GM21737 (cell line): ENCODE measurements around the gene PODN.

Experiments used
- ATAC-seq: cut with Tn5 transposase; IDR thresholded peaks from one replicate; pipeline ENCODE4 v1.9.1; 2021; ENCODE audit warnings: mild to moderate bottlenecking, moderate library complexity; ENCODE audit not compliant: unreplicated experiment

The PODN gene

DNA sequence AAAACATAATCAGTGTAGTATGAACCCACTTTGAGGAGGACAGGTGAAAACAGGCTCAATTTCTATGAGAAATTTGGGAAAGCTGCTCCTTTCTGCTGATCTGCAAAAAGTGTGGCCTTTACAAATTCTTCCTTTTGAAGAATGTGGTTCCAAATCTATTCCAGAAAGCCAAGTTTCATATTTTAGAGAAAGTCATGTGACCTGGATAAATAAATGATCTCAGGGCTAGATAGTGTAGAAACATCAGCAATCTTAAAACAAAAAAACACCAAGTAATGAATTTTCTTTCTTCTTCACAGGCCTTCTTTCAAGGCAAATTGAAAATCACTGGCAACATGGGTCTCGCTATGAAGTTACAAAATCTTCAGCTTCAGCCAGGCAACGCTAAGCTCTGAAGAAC lies 11.7 kb upstream of the PODN start:
- no peak for ATAC-seq

DNA sequence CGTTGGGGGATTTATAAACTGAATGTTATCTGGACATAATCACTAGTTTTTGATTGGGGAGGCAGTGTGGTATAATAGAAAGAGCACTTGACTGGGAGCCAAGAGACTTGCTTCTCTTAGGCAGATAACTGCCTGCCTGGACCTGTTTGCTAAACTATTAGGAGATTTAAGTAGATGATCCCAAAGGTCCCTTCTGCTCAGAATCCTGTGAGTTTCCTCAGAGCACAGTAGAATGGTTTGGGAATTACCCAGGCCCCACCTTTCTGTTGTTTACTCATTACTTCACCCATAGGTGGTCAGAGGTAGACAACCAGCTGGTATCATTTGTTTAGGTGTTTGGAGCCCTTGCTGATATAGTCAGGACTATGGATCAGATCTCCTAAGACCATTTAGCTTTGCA lies 10.3 kb upstream of the PODN start:
- ATAC-seq = no peak

DNA sequence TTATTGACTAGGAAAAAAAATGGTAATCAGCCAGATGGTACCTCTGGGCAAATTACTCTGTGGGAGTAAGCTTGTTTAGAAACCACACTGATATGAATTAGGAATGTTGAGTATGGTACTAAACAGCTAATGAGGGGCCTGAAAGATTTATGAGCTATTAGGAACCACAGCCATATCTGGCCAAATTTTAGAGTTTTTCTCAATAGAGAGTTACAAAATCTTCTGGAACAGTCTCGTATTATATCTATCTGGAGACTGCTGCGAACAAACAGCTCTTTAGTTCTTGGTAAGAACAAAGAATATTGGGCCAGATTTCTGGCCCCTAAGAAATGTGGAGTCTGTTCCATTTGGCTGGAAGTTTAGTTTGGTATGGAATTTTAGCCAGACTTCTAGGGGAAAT lies 4.9 kb upstream of the PODN start:
- ATAC-seq = no peak

DNA sequence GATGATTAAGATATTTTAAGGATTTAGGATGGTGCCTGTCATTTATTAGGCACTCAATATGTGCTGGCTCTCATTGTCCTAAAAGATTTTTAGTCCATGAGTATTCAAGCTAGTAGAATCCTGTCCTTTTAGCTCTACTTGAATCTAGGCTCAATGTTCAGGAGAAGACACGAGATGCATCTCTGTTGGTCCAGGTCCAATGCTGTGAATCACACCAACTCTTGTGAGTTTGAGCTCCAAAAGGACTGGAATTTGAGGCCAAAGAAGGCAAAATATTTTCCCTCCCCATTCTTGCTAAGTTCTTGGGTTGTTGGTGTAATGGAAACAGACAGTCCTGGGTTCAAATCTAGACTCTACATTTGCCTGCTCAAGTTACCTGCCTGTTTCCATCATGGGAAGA lies 1.4 kb upstream of the PODN start:
- no peak for ATAC-seq

DNA sequence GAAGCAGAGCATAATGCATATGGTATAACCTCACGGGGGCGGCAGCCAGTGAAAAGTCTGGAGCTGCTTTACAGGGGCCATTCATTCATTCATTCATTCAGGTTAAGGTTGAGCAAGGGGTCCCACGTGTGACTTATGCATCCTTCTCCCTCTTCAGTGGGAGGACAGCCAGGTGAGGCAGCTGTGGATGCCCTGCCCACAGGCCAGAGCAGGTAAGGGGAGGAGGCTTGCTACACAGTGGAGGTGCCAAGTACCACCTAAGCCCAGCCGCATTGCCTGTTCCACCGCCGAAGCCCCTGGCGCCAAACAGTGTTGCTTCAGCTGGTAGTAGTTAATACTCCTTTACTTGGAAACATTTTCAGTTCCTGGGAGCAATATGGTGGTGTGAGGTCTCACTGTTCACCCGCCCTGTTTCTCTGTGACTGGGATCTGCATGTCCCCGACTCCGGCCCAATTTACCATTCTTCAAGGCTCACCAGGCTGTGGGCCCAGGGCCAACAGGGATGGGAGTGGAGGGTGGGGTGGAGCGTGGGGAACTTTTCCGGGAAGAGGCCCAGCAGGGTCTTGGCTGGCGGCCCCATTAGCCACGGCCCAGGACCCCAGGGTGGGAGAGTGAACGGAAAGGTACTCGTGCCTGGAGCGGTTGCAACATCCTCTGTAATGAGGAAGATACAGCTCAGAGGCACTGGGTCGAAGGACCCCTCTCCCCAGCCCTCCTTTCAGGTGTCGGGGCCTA lies 722 bp upstream of the PODN start:
- ATAC-seq = no peak

DNA sequence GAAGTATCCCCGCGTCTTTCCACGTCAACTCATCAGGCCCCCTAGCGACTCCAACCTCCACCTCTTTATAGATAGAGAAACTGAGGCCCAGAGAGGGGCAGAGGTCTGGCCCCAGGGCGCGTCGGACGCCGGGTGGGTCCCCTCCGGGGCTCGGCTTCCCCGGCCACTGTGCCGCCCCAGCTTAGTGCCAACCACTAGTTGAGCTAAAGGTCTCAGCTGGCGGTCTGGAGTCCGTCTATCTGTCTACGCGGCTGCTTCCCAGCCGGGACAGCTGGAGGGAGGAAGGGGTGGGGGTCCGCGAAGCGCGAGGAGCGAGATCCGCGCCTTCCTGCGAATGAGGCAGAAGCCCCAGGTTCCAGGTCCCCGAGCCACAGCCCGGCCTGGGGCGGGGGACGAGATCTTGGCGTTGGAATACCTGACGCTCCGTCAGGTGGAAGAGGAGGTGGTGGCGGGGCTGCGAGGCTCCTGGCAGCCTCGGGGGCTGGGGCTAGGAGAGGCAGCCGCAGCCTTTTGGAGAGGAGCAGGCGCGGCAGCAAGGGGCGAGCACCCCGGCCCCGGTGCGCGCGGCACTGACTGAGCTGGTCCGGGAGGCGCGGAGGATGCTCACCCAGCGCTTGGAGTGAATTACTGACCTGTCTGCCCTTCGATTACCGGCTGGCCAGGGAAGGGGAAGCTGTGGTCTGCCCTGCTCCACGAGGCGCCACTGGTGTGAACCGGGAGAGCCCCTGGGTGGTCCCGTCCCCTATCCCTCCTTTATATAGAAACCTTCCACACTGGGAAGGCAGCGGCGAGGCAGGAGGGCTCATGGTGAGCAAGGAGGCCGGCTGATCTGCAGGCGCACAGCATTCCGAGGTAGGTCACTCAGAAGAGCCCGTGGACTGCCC lies 937 bp downstream of the PODN start:
- no peak for ATAC-seq

DNA sequence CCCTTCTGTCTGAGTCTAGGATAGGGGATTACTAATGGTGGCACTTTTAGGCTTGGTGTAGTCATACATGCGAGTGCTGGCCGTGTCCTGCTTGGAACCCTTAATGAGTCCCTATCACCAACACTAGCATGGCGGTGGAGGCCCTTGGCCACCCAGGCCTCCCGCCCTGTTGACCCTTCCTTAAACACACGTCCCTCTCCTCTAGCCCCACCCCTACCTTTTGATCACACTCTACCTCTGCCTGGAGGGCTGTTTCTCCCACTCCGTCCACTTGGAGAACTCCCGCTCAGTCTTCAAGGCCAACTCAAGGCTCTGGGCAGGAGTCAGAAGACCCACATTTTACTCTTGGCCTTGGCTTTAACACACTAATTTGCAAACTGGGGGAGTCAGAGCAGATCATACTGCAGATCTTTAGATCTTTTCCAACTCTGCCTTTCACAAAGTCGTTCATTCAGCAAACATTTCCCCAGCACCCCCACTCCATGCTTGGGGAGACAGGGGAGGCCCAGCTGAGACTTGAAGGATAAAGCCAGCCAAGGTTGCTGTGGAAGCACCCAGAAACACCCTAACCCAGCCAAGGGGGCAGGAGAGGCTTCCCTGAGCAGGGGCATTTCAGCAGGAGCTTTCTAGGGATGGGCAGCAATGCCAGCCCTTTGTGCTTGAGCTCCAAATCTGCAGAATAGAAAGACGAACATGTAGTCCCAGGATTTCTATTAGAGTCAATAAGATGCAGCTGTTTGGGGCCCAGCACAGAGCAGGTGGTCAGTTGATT lies 1.9 kb downstream of the PODN start:
- no peak for ATAC-seq

DNA sequence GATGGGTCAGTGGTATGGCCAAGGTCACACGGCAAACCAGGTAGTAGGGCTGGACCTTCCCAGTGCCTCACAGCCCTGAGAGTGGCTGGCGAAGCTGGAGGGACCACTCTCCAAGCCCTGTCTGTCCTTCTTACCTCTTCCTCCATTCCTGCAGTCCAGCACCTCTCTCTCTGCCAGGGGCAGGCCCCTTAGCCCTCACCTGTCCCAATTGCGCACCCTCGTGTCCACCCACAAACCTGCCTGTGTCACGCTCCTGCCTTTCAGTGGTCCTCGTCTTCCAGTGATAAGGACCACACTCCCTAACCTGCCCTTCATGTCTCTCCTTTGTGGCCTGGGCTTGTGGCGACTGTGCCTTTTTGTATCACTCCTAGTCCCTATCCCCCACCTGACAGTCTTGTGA lies 3.4 kb downstream of the PODN start:
- ATAC-seq = no peak

DNA sequence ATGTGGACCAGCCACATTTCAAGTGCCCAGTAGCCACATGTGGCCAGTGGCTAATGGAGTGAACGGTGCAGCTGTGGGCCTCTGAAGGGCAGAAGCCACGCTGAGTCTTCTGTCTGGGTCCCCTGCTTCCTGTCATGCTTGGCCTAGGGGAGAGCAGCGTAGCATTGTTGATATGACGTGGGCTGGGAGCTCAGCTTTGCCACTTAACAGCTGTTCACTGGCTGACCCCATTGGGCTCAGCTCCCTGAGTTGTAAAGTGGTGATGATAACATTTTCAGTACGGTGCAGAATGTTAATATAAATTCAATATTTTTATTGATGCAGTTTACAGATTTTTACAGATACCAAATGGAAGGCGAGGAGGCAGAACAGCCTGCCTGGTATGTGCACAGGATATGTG lies 4.5 kb downstream of the PODN start:
- no peak for ATAC-seq

DNA sequence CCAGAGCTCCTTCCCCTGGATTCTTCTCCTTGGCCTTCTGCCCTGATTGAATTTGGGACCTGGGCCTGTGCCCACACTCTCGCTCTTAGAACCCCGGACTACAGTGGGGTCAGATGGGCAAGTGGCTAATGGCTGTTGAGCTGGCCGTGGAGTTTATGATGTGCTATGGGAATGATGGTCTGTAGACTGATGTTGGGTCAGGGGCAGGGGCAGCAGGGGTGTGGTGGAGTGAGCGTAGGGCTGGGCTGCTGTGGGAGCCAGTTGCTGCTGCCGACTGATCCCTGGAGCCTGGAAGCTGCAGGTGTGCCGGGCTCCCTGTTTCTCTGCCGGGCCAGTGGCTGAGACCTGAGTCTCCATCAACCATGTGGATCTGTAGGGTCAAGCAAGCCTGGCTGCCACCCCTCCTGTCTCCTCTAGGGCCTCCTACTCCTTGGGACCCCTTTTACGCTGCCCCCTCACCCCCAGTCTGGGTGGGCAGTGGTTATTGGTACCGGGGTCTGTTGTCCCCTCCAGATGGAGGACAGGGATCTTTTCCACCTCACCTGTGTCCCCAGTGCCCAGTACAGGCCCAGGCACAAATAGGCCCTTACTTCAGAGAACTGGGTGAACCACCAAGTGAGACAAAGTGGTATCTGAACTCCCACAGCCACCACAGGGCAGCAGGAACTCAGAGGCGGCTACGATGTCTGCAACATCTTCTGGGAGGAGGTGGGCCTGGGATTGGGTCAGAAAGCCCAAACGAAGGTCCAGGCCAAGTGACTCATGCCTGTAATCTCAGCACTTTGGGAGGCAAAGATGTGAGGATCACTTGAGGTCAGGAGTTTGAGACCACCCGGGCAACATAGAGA lies 5.1 kb downstream of the PODN start:
- no peak for ATAC-seq

DNA sequence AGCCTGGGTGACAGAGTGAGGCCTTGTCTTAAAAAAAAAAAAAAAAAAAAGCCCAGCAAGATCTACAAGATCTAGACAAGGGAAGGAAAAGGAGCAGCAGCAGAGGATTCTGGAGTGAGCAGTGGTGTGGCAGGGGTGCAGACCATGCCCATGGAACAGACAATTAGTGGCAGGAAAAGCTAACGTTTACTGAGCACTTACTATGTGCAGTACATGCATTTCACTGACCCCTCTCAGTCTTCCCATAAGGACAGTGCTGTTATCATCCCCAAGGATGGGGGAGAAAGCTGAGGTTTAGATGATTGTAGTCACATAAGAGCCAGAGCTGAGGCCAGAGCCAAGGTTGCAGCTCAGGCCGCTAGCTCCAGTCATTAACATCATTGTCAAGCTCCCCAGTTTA lies 5.9 kb downstream of the PODN start:
- no peak for ATAC-seq

DNA sequence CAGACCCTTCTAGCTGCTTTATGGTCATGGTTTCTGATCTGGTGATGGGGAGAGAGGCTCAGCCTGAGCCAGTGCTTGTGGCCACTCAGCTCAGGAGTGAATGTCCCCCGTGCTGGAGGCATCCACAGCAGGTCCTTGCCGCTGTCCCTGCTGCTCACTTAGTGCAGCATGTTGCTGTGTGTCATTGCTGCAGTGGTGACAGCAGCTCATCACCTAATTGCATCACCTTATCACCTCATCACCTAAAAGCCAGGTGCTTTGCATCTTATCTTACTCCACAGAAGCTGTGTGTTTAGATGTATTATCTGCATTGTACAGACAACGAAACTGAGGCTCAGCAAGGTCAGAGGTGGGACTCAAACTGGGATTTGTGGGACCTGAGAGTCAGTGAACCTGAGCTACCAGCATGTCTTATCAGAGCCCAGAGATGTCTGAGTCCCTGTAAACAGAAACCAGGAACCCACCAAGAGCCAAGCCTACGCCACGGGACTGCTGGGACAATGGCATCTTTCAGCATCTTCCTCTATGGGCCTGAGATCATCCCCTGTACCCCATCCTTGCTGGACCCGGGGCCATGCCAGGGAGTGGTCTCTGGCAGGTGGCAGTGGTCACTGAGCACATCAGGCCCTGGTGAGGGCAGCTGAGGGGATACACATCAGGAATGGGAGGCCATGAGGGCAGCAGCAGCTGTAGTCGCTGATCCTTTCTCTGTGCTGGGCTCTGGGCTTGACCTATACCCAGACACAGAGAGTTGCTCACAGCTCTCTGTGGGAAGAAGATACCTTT lies 6.5 kb downstream of the PODN start:
- ATAC-seq = no peak

DNA sequence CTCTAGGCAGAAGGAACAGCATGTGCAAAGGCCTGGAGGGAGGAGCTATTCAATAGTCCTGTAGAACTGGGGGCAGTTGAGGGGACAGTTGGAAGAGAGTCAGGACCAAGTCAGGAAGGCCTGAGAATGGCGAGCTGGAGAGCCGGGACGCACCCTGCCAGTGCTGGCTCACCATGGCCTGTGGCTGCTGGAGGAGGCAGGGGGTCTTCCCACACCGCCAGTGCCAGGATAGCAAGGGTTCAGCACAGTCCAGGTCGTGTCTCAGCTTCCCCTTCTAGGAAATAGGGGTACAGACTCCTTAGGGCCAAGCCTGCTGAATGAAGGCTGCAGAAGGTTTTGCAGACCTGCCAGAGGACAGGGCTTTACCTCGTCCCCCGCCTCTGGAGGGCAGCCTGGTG lies 7.3 kb downstream of the PODN start:
- no peak for ATAC-seq

DNA sequence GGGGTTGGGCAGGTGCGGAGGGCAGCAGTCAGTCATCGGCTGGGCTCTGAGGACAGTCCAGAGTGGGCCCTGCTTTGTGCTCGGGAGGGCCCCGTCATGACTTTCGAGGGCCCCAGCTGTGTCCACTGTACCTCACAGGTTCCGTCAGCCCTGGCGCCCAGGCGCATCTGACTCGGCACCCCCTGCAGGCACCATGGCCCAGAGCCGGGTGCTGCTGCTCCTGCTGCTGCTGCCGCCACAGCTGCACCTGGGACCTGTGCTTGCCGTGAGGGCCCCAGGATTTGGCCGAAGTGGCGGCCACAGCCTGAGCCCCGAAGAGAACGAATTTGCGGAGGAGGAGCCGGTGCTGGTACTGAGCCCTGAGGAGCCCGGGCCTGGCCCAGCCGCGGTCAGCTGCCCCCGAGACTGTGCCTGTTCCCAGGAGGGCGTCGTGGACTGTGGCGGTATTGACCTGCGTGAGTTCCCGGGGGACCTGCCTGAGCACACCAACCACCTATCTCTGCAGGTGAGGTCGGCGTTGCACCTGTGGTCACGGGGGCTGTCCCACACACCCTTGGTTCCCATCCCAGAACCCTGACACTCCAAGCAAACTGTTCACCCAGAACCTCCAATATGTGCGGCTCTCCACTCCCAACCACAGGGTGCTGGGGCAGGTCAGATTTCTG lies 7.8 kb downstream of the PODN start:
- ATAC-seq = no peak

DNA sequence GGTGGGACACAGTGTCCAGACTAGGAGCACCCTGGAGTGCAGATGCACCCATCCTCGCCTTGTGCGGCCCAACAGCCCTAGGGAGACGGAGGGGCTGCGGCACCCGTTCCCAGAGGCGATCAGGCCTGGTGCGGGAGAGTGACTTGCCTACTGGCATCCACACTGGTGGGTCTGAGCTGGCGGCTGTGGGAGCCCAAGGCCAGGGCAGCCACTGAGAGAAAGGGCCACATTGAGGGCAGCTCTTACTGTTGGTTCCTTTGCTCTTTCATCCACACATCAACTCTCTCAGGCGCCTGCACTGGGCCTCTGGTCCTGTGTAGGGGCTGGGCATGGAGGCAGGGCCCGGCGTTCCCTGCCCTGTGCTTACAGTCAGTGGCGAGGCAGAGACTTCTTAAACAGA lies 8.6 kb downstream of the PODN start:
- ATAC-seq = no peak

DNA sequence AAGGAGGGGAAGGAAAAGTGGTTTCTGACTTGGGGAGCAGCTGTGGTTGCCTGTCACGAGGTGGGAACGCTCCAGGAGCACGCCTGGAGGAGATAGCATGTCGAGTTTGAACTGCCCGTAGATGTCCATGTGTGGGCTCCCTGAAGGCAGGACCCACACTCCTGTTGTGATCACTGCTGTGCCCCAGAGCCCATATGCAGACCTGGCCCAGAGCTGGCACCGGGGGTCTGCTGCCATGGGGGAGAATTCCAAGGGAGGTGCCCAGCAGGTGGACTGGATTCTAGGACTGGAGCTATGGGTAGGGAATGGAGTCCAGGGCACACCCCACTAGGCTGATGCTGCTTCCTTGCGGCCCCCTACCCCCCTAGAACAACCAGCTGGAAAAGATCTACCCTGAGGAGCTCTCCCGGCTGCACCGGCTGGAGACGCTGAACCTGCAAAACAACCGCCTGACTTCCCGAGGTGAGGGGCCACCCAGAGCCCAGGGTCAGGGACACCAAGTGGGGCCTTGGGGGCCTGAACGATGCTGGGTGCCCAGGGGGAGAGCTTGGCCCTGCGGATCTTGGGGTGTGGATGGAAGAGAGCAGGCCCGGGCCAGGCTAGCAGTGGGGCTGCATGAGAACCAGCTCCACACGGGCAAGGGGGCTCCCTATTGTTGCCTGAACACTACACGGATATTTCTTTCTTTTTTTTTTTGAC lies 9.3 kb downstream of the PODN start:
- ATAC-seq = no peak

DNA sequence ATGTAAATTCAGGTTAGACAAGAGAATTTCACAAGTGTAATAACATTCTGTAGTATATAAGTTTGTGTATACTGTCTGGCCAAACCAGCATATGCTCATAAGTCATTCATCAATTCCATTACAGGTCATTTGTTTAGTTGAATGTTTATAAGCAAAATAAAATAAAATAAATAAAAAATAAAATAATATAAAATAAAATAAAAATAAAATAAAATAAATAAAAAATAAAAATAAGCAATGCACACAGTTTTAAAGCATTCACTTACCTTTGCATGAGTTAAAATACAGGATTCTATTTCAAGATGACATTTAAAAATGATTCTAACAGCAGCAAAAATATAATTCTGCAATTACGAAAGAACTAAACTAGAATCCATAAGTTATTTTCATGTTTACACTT lies 9.9 kb downstream of the PODN start:
- ATAC-seq = no peak

DNA sequence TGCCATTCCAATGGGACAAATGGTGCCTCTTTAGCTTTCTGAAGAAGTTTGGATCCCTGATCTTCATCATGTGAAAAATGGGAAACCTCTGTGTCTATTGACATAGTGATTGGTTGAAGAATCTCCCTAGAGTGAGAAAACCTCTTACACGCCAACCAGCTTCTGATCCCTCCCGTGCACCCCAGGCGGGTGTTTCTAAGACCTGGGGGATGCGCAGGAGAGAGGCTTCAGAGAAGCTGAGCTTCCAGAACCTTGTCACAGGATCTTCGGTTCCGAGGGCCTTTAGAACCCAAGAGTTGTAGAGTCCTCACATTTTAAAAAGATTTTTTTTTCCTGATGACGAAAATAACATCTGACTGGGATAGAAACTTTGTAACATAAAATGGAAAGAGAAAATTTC lies 11.3 kb downstream of the PODN start:
- ATAC-seq = no peak

DNA sequence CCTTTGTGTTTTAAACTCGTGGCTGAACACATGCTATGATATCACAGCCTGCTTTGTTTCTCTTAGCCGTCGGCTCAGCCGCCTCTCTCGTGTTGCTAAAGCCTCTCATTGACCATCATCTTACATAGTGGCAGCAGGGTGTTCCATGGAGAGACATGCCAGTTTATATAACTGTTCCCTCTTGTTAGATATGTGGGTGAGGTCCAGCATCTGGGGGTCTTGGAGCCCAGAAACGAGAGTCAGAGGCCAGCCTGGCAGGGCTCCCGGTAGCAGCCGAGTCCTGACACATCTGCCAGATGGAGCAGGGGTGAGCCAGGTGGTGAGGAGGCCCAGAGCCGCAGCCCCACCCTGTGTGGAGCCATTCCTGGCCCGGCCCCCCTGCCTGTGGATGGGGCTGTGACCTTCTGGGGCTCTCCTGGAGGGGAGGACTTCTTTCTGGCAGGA lies 11.9 kb downstream of the PODN start:
- ATAC-seq = no peak
